DND-41 (cell line): ENCODE results near the gene KRT78.

Experiments
- EZH2 ChIP-seq: IDR thresholded peaks from 3 replicates; pipeline ENCODE4 v1.6.1; 2012; ENCODE audit warnings: borderline replicate concordance, low read depth, mild to moderate bottlenecking, moderate library complexity, low read length, inconsistent platforms; ENCODE audit not compliant: severe bottlenecking
- TF ChIP-seq, protein P1 (sequence below): IDR thresholded peaks from 2 replicates; pipeline ENCODE4 v1.5.1; 2012; ENCODE audit warnings: borderline replicate concordance, low read length, moderate library complexity, mild to moderate bottlenecking; ENCODE audit not compliant: poor library complexity, severe bottlenecking; ENCODE audit errors: extremely low read depth

DNA sequence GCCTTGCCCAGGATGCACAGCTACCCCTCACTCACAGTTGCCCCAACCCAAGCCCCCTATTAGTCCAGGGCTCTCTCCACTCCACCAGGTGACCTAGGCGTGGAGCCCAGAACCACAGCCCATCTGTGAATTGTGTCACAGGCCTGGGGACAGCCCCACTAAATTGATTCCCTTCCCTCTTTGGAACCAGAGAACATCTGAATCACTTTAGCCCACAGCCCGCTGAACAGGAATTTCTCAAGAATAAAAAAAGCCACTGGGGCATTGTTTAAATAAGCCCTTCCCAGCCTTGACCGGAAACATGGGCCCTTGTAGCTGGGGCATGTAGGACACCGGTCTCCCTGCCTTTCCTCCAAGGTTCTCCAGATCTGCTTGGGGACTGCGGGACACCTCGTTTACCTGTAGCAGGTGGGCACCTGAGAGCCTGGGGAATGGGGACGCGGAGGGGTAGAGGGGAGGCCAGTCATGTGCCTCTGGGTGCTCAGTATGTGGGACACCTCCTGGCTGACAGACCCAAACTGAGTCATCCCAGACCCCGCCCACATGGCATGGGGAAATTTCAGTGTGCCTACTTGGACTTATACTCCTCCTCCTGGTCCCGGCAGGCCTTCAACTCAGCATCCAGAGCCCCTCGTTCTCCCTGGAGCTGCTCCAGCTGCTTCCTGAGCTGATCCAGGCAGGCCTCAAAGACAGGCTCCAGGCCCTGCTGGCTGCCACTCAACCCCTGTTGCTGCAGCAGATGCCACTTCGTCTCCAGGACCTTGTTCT is 1.3 kb downstream of the KRT78 start:
- TF ChIP-seq, protein P1, sequence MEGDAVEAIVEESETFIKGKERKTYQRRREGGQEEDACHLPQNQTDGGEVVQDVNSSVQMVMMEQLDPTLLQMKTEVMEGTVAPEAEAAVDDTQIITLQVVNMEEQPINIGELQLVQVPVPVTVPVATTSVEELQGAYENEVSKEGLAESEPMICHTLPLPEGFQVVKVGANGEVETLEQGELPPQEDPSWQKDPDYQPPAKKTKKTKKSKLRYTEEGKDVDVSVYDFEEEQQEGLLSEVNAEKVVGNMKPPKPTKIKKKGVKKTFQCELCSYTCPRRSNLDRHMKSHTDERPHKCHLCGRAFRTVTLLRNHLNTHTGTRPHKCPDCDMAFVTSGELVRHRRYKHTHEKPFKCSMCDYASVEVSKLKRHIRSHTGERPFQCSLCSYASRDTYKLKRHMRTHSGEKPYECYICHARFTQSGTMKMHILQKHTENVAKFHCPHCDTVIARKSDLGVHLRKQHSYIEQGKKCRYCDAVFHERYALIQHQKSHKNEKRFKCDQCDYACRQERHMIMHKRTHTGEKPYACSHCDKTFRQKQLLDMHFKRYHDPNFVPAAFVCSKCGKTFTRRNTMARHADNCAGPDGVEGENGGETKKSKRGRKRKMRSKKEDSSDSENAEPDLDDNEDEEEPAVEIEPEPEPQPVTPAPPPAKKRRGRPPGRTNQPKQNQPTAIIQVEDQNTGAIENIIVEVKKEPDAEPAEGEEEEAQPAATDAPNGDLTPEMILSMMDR, result no peak
- TF ChIP-seq EZH2, result no peak
